H9 (cell line): ENCODE results near the gene TERT. TPM values are rescaled to one million over a fixed set of nuclear protein-coding genes. Genes with fewer than 3 reads are reported as not detected.

ENCODE experiments used
- DNase-seq: peaks from one replicate; pipeline ENCODE4 v3.0.0-alpha.2; 2017
- H2AFZ ChIP-seq: one replicate; pipeline ENCODE4 v1.6.1; 2013; ENCODE audit warnings: mild to moderate bottlenecking, low read length, control low read depth, moderate library complexity
- H2AK5ac ChIP-seq: 2 replicates; pipeline ENCODE4 v1.6.1; 2013; ENCODE audit warnings: low read length, control low read depth, mixed read lengths; ENCODE audit not compliant: insufficient read length
- H2BK120ac ChIP-seq: one replicate; pipeline ENCODE4 v1.6.1; 2013; ENCODE audit warnings: low read depth, mild to moderate bottlenecking, low read length, control low read depth, inconsistent platforms; ENCODE audit not compliant: poor library complexity, severe bottlenecking
- H2BK12ac ChIP-seq: 2 replicates; pipeline ENCODE4 v1.6.1; 2013; ENCODE audit warnings: low read length, control low read depth, mixed read lengths, low read depth; ENCODE audit not compliant: insufficient read length
- H2BK15ac ChIP-seq: 2 replicates; pipeline ENCODE4 v1.6.1; 2013; ENCODE audit warnings: low read depth, low read length, control low read depth
- H2BK20ac ChIP-seq: one replicate; pipeline ENCODE4 v1.6.1; 2013; ENCODE audit warnings: low read depth, mild to moderate bottlenecking, low read length, control low read depth, inconsistent platforms; ENCODE audit not compliant: poor library complexity, severe bottlenecking
- H2BK5ac ChIP-seq: 2 replicates; pipeline ENCODE4 v1.6.1; 2013; ENCODE audit warnings: low read length, control low read depth, mixed read lengths; ENCODE audit not compliant: insufficient read length
- H3K14ac ChIP-seq: 2 replicates; pipeline ENCODE4 v1.6.1; 2013; ENCODE audit warnings: low read length, control low read depth; ENCODE audit not compliant: insufficient read depth
- H3K18ac ChIP-seq: 2 replicates; pipeline ENCODE4 v1.6.1; 2013; ENCODE audit warnings: low read depth, mild to moderate bottlenecking, mixed read lengths, low read length, control low read depth; ENCODE audit not compliant: insufficient read length
- H3K23ac ChIP-seq: 2 replicates; pipeline ENCODE4 v1.6.1; 2013; ENCODE audit warnings: low read length, control low read depth, mixed read lengths, low read depth; ENCODE audit not compliant: insufficient read length
- H3K23me2 ChIP-seq: 2 replicates; pipeline ENCODE4 v1.6.1; 2013; ENCODE audit warnings: low read depth, mild to moderate bottlenecking, mixed read lengths, low read length, control low read depth; ENCODE audit not compliant: insufficient read length, poor library complexity, severe bottlenecking
- H3K27ac ChIP-seq: 2 replicates; pipeline ENCODE4 v1.5.1; 2013; ENCODE audit warnings: low read length, control low read depth, mixed read lengths, low read depth; ENCODE audit not compliant: insufficient read length
- H3K27me3 ChIP-seq: 2 replicates; pipeline ENCODE4 v1.6.1; 2013; ENCODE audit warnings: low read length, control low read depth, inconsistent platforms; ENCODE audit not compliant: insufficient read depth
- H3K4ac ChIP-seq: 2 replicates; pipeline ENCODE4 v1.6.1; 2013; ENCODE audit warnings: low read depth, mild to moderate bottlenecking, control low read depth, inconsistent platforms, low read length, moderate library complexity
- H3K4me1 ChIP-seq: 2 replicates; pipeline ENCODE4 v1.6.1; 2013; ENCODE audit warnings: low read length, control low read depth, inconsistent platforms; ENCODE audit not compliant: insufficient read depth
- H3K4me2 ChIP-seq: 2 replicates; pipeline ENCODE4 v1.6.1; 2013; ENCODE audit warnings: low read length, control low read depth, mixed read lengths; ENCODE audit not compliant: insufficient read length, insufficient read depth
- H3K56ac ChIP-seq: 2 replicates; pipeline ENCODE4 v1.6.1; 2013; ENCODE audit warnings: low read depth, mild to moderate bottlenecking, mixed read lengths, low read length, control low read depth; ENCODE audit not compliant: insufficient read length
- H3K79me1 ChIP-seq: 2 replicates; pipeline ENCODE4 v1.6.1; 2013; ENCODE audit warnings: low read depth, mild to moderate bottlenecking, moderate library complexity, low read length, control low read depth, inconsistent platforms; ENCODE audit not compliant: insufficient read depth, poor library complexity, severe bottlenecking
- H3K79me2 ChIP-seq: 2 replicates; pipeline ENCODE4 v1.6.1; 2013; ENCODE audit warnings: low read length, control low read depth, inconsistent platforms; ENCODE audit not compliant: insufficient read depth
- H3K9ac ChIP-seq: 2 replicates; pipeline ENCODE4 v1.6.1; 2013; ENCODE audit warnings: low read length, control low read depth, mixed read lengths; ENCODE audit not compliant: insufficient read length; ENCODE audit errors: extremely low read depth
- H3K9me3 ChIP-seq: one replicate; pipeline ENCODE4 v1.6.1; 2013; ENCODE audit warnings: low read depth, low read length, inconsistent platforms; ENCODE audit not compliant: control insufficient read depth
- H3T11ph ChIP-seq: one replicate; pipeline ENCODE4 v1.6.1; 2013; ENCODE audit warnings: mild to moderate bottlenecking, low read length, control low read depth, inconsistent platforms
- H4K20me1 ChIP-seq: one replicate; pipeline ENCODE4 v1.6.1; 2013; ENCODE audit not compliant: control insufficient read depth, insufficient read length, insufficient read depth
- H4K5ac ChIP-seq: 2 replicates; pipeline ENCODE4 v1.6.1; 2013; ENCODE audit warnings: low read depth, mild to moderate bottlenecking, mixed read lengths, low read length, control low read depth; ENCODE audit not compliant: insufficient read length
- H4K8ac ChIP-seq: replicated peaks from 2 replicates; pipeline ENCODE4 v1.6.1; 2013; ENCODE audit warnings: low read length, control low read depth, mixed read lengths, low read depth; ENCODE audit not compliant: insufficient read length
- H4K91ac ChIP-seq: 2 replicates; pipeline ENCODE4 v1.6.1; 2013; ENCODE audit warnings: low read depth, mild to moderate bottlenecking, moderate library complexity, mixed read lengths, low read length, control low read depth; ENCODE audit not compliant: insufficient read length
- H3K27ac Mint-ChIP-seq, 3 experiments: 2 replicates in 2 of 3; 3 replicates in 1 of 3; pipeline ENCODE4 v1.8.0; 2020 to 2021; ENCODE audit warnings: mixed read lengths in 3 of 3, mild to moderate bottlenecking in 1 of 3, moderate library complexity in 1 of 3
- H3K27me3 Mint-ChIP-seq: 2 replicates; pipeline ENCODE4 v1.8.0; 2021; ENCODE audit warnings: low read depth, mild to moderate bottlenecking, moderate library complexity, mixed read lengths
- H3K36me3 Mint-ChIP-seq, 3 experiments: 2 replicates in 2 of 3; 3 replicates in 1 of 3; pipeline ENCODE4 v1.8.0; 2020 to 2021; ENCODE audit warnings: low read depth in 3 of 3, mixed read lengths in 3 of 3; ENCODE audit not compliant: insufficient read depth in 1 of 3
- H3K4me1 Mint-ChIP-seq, 2 experiments: 2 replicates each; pipeline ENCODE4 v1.8.0; 2020; ENCODE audit warnings: mixed read lengths in 2 of 2
- H3K4me3 Mint-ChIP-seq, 2 experiments: 2 replicates in 1 of 2; 3 replicates in 1 of 2; pipeline ENCODE4 v1.8.0; 2020 to 2021; ENCODE audit warnings: mild to moderate bottlenecking in 2 of 2, mixed read lengths in 2 of 2, moderate library complexity in 1 of 2
- H3K9me3 Mint-ChIP-seq, 2 experiments: 2 replicates in 1 of 2; 3 replicates in 1 of 2; pipeline ENCODE4 v1.8.0; 2020; ENCODE audit warnings: mild to moderate bottlenecking in 2 of 2, mixed read lengths in 2 of 2, moderate library complexity in 1 of 2
- CTCF ChIP-seq: fragments of 200-600 bp; sonication (generic); conservative IDR thresholded peaks from 3 replicates; pipeline ENCODE4 v1.8.0; 2021; ENCODE audit warnings: antibody characterized with exemption, mild to moderate bottlenecking
- WGBS: extraction: QIAGEN DNeasy Blood & Tissue Kit; methylation state at CpG from one replicate; pipeline ENCODE4 v1.1.7; 2013; ENCODE audit warnings: missing lambda C conversion rate, low lambda C conversion rate, mixed read lengths; ENCODE audit not compliant: insufficient read length; ENCODE audit errors: extremely low coverage; 5-methylcytosine and 5-hydroxymethylcytosine counted together
- long read RNA-seq: library from polyadenylated mRNA; unstranded; transcript quantifications from one replicate; pipeline ENCODE4 v2.0.0, GENCODE V29; 2020
- total RNA-seq: library from RNA; stranded (reverse); gene quantifications from 2 replicates; pipeline ENCODE4 v1.2.1, GENCODE V29; 2021

The TERT gene
- 13.3 and 15.5 TPM in 2 replicates for total RNA-seq
- long read RNA-seq, partial matches to known transcripts = 2 of 8 reads
- long read RNA-seq, other reads (novel, unspliced or antisense) = 6 of 8 reads

GRCh38 chr5:1294835-1295649, at the start of gene TERT:
TERT (minus strand) TSS chr5:1295068; CDS start chr5:1294989, 79 bp downstream.
- Histone ChIP-seq H3K27ac (no peak within 1 kb of the TSS), H3K79me1 (no peaks in the 10 kb centered on the region), H3K23ac (no peak within 1 kb of the TSS), H3K9ac (no peak within 1 kb of the TSS), H3K4me2 (peak within 1 kb of the TSS; percentile 67), H3K79me2 (no peaks in the 10 kb centered on the region), H2AK5ac (no peak within 1 kb of the TSS), H4K5ac (no peak within 1 kb of the TSS), H4K20me1 (no peaks in the 10 kb centered on the region), H3K4me1 (no peaks in the 10 kb centered on the region), H3K9me3 (no peaks in the 10 kb centered on the region), H2BK120ac (no peak within 1 kb of the TSS), H3K23me2 (peaks cover 12% of the 10 kb centered on the region), H2BK5ac (no peak within 1 kb of the TSS), H3K27me3 (no peaks in the 10 kb centered on the region), H3K14ac (peak within 1 kb of the TSS; percentile 70), H3K18ac (no peak within 1 kb of the TSS), H4K91ac (no peak within 1 kb of the TSS), H2BK15ac (no peak within 1 kb of the TSS), H3T11ph (no peak within 1 kb of the TSS), H2AFZ (no peak within 1 kb of the TSS), H2BK12ac (no peak within 1 kb of the TSS), H2BK20ac (no peak within 1 kb of the TSS), H4K8ac (no peak within 1 kb of the TSS), H3K56ac (no peak within 1 kb of the TSS), H3K4ac (no peak within 1 kb of the TSS)
- Mint-ChIP-seq H3K4me1 (no peaks in the 10 kb centered on the region), H3K27ac (no peak within 1 kb of the TSS), H3K4me3 (peak within 1 kb of the TSS; percentile 57 to 74), H3K27me3 (peaks cover 18% of the 10 kb centered on the region), H3K36me3 (peaks cover 0 to 9% (median 4%) of the 10 kb centered on the region in 3 experiments; a peak in 5 of 7 replicates), H3K9me3 (no peaks in the 10 kb centered on the region; a peak in 1 of 5 replicates)
- TF ChIP-seq CTCF = peak; percentile 29; the same call in 2 of the 3 replicates
- WGBS = no CpG with 5 or more reads among the region's 102 CpGs
- DNase-seq = peak; percentile 83
